IPS-20b (cell line): ENCODE measurements around the gene ZDHHC17.

Source experiments
- H3K27ac ChIP-seq: one replicate; pipeline ENCODE4 v1.5.1; 2013; ENCODE audit warnings: low read length
- H3K27me3 ChIP-seq: 2 replicates; pipeline ENCODE4 v1.6.1; 2013; ENCODE audit warnings: mild to moderate bottlenecking, low read length, inconsistent platforms; ENCODE audit not compliant: insufficient read depth
- H3K36me3 ChIP-seq: 2 replicates; pipeline ENCODE4 v1.6.1; 2013; ENCODE audit warnings: low read depth, mild to moderate bottlenecking, inconsistent platforms, low read length, moderate library complexity; ENCODE audit not compliant: insufficient read depth
- H3K4me1 ChIP-seq: 2 replicates; pipeline ENCODE4 v1.6.1; 2013; ENCODE audit warnings: mild to moderate bottlenecking, control low read depth, inconsistent platforms, low read length, moderate library complexity; ENCODE audit not compliant: insufficient read depth
- H3K4me3 ChIP-seq: 2 replicates; pipeline ENCODE4 v1.5.1; 2013; ENCODE audit warnings: mild to moderate bottlenecking, low read length, inconsistent platforms
- H3K9ac ChIP-seq: 2 replicates; pipeline ENCODE4 v1.6.1; 2013; ENCODE audit warnings: low read depth, mild to moderate bottlenecking, inconsistent platforms, low read length, moderate library complexity
- H3K9me3 ChIP-seq: 2 replicates; pipeline ENCODE4 v1.6.1; 2013; ENCODE audit warnings: mild to moderate bottlenecking, low read depth, low read length, inconsistent platforms; ENCODE audit not compliant: insufficient read depth

The ZDHHC17 gene

GRCh38 chr12:76830436-76830835 lies 66.5 kb downstream of the ZDHHC17 start:
- no peaks in the 10 kb centered on the region for H3K9me3 ChIP-seq
- H3K9ac ChIP-seq, result no peak overlapping the region
- H3K4me3 ChIP-seq, result no peak overlapping the region
- peaks cover 31% of the 10 kb centered on the region; the same call in 1 of the 2 replicates for H3K36me3 ChIP-seq
- H3K27me3 ChIP-seq, result no peaks in the 10 kb centered on the region
- no peaks in the 10 kb centered on the region for H3K4me1 ChIP-seq
- no peak overlapping the region for H3K27ac ChIP-seq

GRCh38 chr12:76836633-76837032 lies 72.7 kb downstream of the ZDHHC17 start:
- H3K4me1 ChIP-seq, result no peaks in the 10 kb centered on the region
- H3K27ac ChIP-seq, result no peak overlapping the region
- no peak overlapping the region for H3K4me3 ChIP-seq
- peaks cover 13% of the 10 kb centered on the region; the same call in 1 of the 2 replicates for H3K36me3 ChIP-seq
- H3K27me3 ChIP-seq, result no peaks in the 10 kb centered on the region
- H3K9me3 ChIP-seq, result no peaks in the 10 kb centered on the region
- H3K9ac ChIP-seq, result no peak overlapping the region

- H3K4me1 ChIP-seq, result no peaks in the 10 kb centered on the region
- no peak overlapping the region for H3K27ac ChIP-seq
- H3K36me3 ChIP-seq, result peaks cover 68% of the 10 kb centered on the region
These were observed 83.3 kb downstream of the ZDHHC17 start for GRCh38 chr12:76847260-76847659.

GRCh38 chr12:76848132-76848531 lies 84.2 kb downstream of the ZDHHC17 start:
- H3K36me3 ChIP-seq, result peaks cover 62% of the 10 kb centered on the region
- H3K27me3 ChIP-seq, result no peaks in the 10 kb centered on the region
- H3K4me3 ChIP-seq, result no peak overlapping the region

More at GRCh38 chr12:76847260-76847659, 83.3 kb downstream of the ZDHHC17 start:
- no peak overlapping the region for H3K9ac ChIP-seq
- H3K9me3 ChIP-seq, result no peaks in the 10 kb centered on the region
- no peak overlapping the region for H3K4me3 ChIP-seq
- no peaks in the 10 kb centered on the region for H3K27me3 ChIP-seq

GRCh38 chr12:76852106-76852505 lies 88.2 kb downstream of the ZDHHC17 start:
- no peaks in the 10 kb centered on the region for H3K4me1 ChIP-seq
- no peak overlapping the region for H3K4me3 ChIP-seq
- H3K27ac ChIP-seq, result no peak overlapping the region
- no peak overlapping the region for H3K9ac ChIP-seq
- no peaks in the 10 kb centered on the region for H3K27me3 ChIP-seq
- no peaks in the 10 kb centered on the region for H3K9me3 ChIP-seq
- peaks cover 62% of the 10 kb centered on the region for H3K36me3 ChIP-seq

More at GRCh38 chr12:76848132-76848531, 84.2 kb downstream of the ZDHHC17 start:
- H3K9ac ChIP-seq, result no peak overlapping the region
- no peaks in the 10 kb centered on the region for H3K4me1 ChIP-seq
- no peaks in the 10 kb centered on the region for H3K9me3 ChIP-seq
- no peak overlapping the region for H3K27ac ChIP-seq

- H3K4me3 ChIP-seq, result no peak overlapping the region
- H3K36me3 ChIP-seq, result peaks cover 71% of the 10 kb centered on the region
- H3K9me3 ChIP-seq, result no peaks in the 10 kb centered on the region
- H3K27me3 ChIP-seq, result no peaks in the 10 kb centered on the region
- no peak overlapping the region for H3K27ac ChIP-seq
- H3K9ac ChIP-seq, result no peak overlapping the region
- H3K4me1 ChIP-seq, result no peaks in the 10 kb centered on the region
These were observed 91.4 kb downstream of the ZDHHC17 start for GRCh38 chr12:76855271-76855670.

GRCh38 chr12:76856018-76856644 lies 92.2 kb downstream of the ZDHHC17 start:
- Histone ChIP-seq H3K27me3 (no peaks in the 10 kb centered on the region), H3K4me3 (no peak overlapping the region), H3K36me3 (peaks cover 70% of the 10 kb centered on the region), H3K4me1 (no peaks in the 10 kb centered on the region), H3K9me3 (no peaks in the 10 kb centered on the region), H3K9ac (no peak overlapping the region), H3K27ac (no peak overlapping the region)

GRCh38 chr12:76859611-76860010 lies 95.7 kb downstream of the ZDHHC17 start:
- H3K4me1 ChIP-seq, result peaks cover 10% of the 10 kb centered on the region; the same call in 1 of the 2 replicates
- H3K9me3 ChIP-seq, result no peaks in the 10 kb centered on the region
- H3K27ac ChIP-seq, result no peak overlapping the region
- H3K4me3 ChIP-seq, result no peak overlapping the region
- H3K9ac ChIP-seq, result no peak overlapping the region
- H3K36me3 ChIP-seq, result peaks cover 77% of the 10 kb centered on the region
- no peaks in the 10 kb centered on the region for H3K27me3 ChIP-seq

GRCh38 chr12:76860256-76860655 lies 96.3 kb downstream of the ZDHHC17 start:
- H3K27me3 ChIP-seq, result no peaks in the 10 kb centered on the region
- H3K27ac ChIP-seq, result no peak overlapping the region
- no peaks in the 10 kb centered on the region for H3K9me3 ChIP-seq
- H3K4me3 ChIP-seq, result no peak overlapping the region
- peaks cover 10% of the 10 kb centered on the region; the same call in 1 of the 2 replicates for H3K4me1 ChIP-seq
- H3K9ac ChIP-seq, result no peak overlapping the region
- peaks cover 76% of the 10 kb centered on the region for H3K36me3 ChIP-seq

GRCh38 chr12:76863005-76863670 lies 99.2 kb downstream of the ZDHHC17 start:
- H3K27me3 ChIP-seq, result no peaks in the 10 kb centered on the region
- peaks cover 56% of the 10 kb centered on the region for H3K36me3 ChIP-seq
- no peak overlapping the region for H3K27ac ChIP-seq
- peaks cover 18% of the 10 kb centered on the region; the same call in 1 of the 2 replicates for H3K4me1 ChIP-seq
- no peaks in the 10 kb centered on the region for H3K9me3 ChIP-seq
- no peak overlapping the region for H3K9ac ChIP-seq
- H3K4me3 ChIP-seq, result no peak overlapping the region

- H3K27me3 ChIP-seq, result no peaks in the 10 kb centered on the region
- peaks cover 52% of the 10 kb centered on the region for H3K36me3 ChIP-seq
- H3K9ac ChIP-seq, result peak overlapping the region; percentile 9; the same call in 1 of the 2 replicates
- peaks cover 18% of the 10 kb centered on the region; the same call in 1 of the 2 replicates for H3K4me1 ChIP-seq
- H3K27ac ChIP-seq, result no peak overlapping the region
- H3K4me3 ChIP-seq, result no peak overlapping the region
- no peaks in the 10 kb centered on the region for H3K9me3 ChIP-seq
These were observed 99.9 kb downstream of the ZDHHC17 start for GRCh38 chr12:76863837-76864236.
